DMS 273 treated with DMSO at 0.1 percent for 48 hours (cell line): ENCODE results near the gene IRAK1.

Source experiments
- DNase-seq: peaks from one replicate; lab custom pipeline; 2025; lab: John Stamatoyannopoulos, UW

Gene IRAK1

DNA sequence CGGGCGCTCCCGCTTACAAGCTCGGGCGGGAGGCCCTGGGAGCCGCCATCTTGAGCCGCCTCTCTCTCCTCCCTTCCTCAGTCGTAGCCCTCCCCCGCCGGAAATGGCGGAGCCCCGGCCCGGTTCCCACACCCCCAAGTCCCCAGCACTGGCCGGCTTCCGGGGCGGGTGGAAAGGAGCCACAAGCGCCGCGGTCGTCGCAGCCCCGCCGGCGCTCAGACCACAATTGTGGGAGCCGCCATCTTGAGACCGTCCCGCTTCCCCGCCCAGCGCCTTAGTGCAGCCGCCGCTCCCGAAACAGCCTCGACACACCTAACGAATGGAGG lies 48.6 kb downstream of the IRAK1 start:
- DNase-seq: peak; percentile 85

GRCh38 chrX:153970357-153971123 lies 49.2 kb downstream of the IRAK1 start:
- peak; percentile 79 for DNase-seq

- no peak for DNase-seq
Measured at GRCh38 chrX:153969904-153970356, 49.8 kb downstream of the IRAK1 start.

GRCh38 chrX:153969125-153969903 lies 50.4 kb downstream of the IRAK1 start:
- DNase-seq: no peak

DNA sequence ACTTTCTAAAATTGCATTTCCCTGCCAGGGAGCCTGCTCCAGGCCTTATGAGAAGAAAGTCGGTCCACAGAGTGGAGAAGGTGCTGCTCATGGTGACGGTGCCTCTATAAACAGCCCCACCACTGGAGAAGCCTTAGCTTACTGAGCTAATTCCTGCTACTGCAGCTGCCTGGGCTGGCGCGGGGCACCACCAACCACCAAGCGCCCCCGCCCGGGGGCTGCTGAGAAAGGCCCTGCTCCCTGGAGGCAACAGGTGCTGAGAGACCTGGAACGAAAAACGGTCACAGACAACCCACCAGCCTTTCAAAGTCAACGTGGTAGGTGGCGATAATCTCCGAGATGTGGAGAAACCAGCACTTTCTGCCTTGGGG lies 51.0 kb downstream of the IRAK1 start:
- DNase-seq: no peak

GRCh38 chrX:153968255-153968654 lies 51.4 kb downstream of the IRAK1 start:
- no peak for DNase-seq

- no peak for DNase-seq
Measured at GRCh38 chrX:153967536-153968224, 52.0 kb downstream of the IRAK1 start.

- DNase-seq: no peak
Measured at GRCh38 chrX:153966841-153967535, 52.7 kb downstream of the IRAK1 start.

DNA sequence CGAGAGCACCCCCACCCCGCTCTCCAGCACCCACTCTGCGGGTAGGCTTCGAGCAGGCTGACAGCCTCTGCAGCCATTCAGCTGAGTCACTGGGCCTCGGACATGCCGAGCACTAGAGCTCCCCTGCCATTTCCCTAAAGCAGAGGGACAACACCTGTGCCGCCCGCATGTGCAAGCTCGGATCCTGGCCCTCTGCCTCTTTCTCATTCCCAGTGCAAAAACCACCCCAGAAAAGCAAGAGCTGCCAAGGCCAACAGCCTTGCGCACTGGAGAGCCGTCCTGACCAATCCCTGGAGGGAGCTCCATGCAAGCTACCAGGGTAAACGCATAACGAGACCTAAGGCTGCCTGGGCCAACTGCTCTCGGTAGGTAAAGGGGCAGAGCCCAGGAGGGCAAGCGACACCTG lies 53.4 kb downstream of the IRAK1 start:
- no peak for DNase-seq

GRCh38 chrX:153965406-153965805 lies 54.3 kb downstream of the IRAK1 start:
- DNase-seq: no peak

DNA sequence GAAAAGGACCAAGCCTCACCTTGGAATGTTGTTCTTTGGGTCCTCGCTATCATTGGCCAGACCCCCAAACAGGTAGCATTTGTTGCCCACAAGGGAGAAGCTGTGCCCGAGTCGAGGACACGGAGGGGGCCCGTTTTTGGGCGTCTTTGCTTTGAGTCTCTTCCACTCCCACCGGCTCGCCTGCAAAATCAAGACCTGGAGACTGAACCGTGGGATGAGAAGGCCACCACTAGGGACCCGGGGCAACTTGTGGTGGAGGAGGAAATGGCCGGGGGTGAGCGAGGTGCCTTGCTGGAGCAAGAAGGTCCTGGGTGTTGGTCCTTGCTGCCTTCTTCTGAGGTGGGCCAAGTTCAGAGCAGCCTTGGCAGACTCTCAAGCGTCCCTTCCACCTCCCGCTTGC lies 55.6 kb downstream of the IRAK1 start:
- DNase-seq: no peak

- DNase-seq: no peak
Measured at GRCh38 chrX:153963546-153963945, 56.2 kb downstream of the IRAK1 start.

DNA sequence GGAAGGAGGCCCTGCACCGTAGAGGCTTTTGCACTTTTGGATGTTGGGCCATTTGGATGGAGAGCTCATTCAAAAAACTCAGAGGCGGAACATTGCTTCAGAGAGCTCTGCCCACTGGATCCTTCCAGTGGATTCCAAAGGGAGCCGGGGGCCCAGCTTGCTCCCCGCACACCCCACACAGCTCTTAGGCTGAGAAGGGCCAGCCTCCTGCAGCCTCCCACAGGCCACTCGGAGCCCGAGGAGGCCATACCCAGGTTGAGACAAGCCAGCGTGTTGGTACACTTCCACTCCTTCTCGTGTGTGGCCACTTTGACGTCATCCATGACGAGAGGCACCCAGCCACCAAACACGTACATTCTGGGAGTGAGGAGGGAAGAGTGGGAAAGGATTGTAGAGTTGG lies 58.4 kb downstream of the IRAK1 start:
- no peak for DNase-seq

- no peak for DNase-seq
Measured at GRCh38 chrX:153960786-153961185, 58.9 kb downstream of the IRAK1 start.
